ENCODE measurements around the gene ANLN. TPM values are rescaled to one million over a fixed set of nuclear protein-coding genes. Genes with fewer than 3 reads are reported as not detected.
A peak's percentile ranks its signal among the peaks of the same experiment; 100 is the strongest.

ANLN gene
- total and polyA plus RNA-seq, 4 donors: 0.17 to 27.0 (median 1.3) TPM

DNA sequence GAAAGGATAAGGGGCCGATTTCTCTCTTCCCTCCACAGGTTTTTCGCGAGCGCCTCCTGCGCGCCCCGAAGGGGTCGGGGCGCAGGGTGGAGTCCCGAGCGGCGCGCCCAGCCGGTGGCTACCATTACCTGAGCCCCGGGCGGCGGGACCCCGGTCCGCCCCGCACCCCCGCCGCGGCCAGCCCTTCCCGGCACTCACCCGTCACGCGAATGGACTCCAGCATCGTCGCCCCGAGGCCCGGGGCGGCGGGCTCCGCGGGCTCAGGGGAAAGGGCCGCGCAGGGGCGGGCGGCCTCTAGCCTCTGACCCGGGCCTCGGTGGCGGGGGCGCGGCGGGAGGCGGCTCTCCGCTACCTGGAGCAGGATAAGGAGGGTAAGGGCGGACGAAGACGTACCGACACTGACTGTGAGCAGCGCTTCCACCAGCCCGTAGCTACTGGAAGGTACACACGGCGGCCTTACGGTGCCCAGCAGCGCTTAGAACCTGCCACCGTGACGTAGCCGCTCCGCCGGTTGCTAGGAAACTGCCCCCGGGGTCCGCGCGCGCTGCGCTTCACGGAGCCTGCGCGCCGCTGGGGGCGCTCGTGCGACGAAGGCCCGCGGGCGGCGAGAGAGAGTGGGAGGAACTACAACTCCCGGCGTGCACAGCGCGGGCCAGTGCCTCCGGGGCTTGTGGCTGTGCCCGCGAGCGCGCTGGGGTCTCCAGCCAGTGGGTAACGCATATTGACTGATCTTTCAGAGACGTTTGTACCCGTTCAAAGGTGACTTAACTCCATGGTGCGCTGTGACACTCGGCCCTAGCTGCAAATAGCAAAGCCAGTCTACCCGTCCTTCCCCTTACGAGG lies 22.7 kb upstream of the ANLN start:
- no peaks in the 10 kb centered on the region for H3K27me3 ChIP-seq (ENCODE audit: control insufficient read depth in 4 of 4, insufficient read depth in 4 of 4, low read length in 3 of 4)
- peak; percentile 51 to 67 for TF ChIP-seq RAD21 (IDR thresholded peaks at IDR 0.05)
- TF ChIP-seq GABPA (IDR thresholded peaks at IDR 0.05 in 1 of 2, conservative IDR thresholded peaks at IDR 0.05 in 1 of 2): no peak
- peak; percentile 41 for TF ChIP-seq YY1 (IDR thresholded peaks at IDR 0.05)
- TF ChIP-seq SP1 (IDR thresholded peaks at IDR 0.05): peak; percentile 10
- TF ChIP-seq HNF4A (conservative IDR thresholded peaks at IDR 0.05): no peak
- TF ChIP-seq, protein P1, sequence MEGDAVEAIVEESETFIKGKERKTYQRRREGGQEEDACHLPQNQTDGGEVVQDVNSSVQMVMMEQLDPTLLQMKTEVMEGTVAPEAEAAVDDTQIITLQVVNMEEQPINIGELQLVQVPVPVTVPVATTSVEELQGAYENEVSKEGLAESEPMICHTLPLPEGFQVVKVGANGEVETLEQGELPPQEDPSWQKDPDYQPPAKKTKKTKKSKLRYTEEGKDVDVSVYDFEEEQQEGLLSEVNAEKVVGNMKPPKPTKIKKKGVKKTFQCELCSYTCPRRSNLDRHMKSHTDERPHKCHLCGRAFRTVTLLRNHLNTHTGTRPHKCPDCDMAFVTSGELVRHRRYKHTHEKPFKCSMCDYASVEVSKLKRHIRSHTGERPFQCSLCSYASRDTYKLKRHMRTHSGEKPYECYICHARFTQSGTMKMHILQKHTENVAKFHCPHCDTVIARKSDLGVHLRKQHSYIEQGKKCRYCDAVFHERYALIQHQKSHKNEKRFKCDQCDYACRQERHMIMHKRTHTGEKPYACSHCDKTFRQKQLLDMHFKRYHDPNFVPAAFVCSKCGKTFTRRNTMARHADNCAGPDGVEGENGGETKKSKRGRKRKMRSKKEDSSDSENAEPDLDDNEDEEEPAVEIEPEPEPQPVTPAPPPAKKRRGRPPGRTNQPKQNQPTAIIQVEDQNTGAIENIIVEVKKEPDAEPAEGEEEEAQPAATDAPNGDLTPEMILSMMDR (IDR thresholded peaks at IDR 0.05; ENCODE audit: low read depth, low read length, missing input control): peak; percentile 92
- H3K36me3 ChIP-seq (ENCODE audit: control insufficient read depth in 4 of 4, insufficient read depth in 3 of 4, low read depth in 1 of 4, low read length in 3 of 4): no peaks in the 10 kb centered on the region
- peaks cover 0 to 4% (median 0%) of the 10 kb centered on the region in 4 donors for H3K4me1 ChIP-seq (ENCODE audit: control insufficient read depth in 4 of 4, insufficient read depth in 4 of 4, low read length in 3 of 4)
- peak overlapping the region; percentile 45 to 81 (median 68) for H3K4me3 ChIP-seq (ENCODE audit: low read depth in 1 of 3, low read length in 3 of 3)
- peak; percentile 91 for DNase-seq (ENCODE audit: low spot score)
- H3K9ac ChIP-seq (ENCODE audit: low read depth in 1 of 2, low read length in 2 of 2): peak overlapping the region; percentile 32 to 69
- H3K9me3 ChIP-seq (ENCODE audit: control insufficient read depth in 4 of 4, low read length in 3 of 4): no peaks in the 10 kb centered on the region
- H3K27ac ChIP-seq (ENCODE audit: low read depth in 1 of 2, low read length in 2 of 2): peak overlapping the region; percentile 62 to 76
- WGBS: under 1% methylated on average over 96 of the region's 96 CpGs

DNA sequence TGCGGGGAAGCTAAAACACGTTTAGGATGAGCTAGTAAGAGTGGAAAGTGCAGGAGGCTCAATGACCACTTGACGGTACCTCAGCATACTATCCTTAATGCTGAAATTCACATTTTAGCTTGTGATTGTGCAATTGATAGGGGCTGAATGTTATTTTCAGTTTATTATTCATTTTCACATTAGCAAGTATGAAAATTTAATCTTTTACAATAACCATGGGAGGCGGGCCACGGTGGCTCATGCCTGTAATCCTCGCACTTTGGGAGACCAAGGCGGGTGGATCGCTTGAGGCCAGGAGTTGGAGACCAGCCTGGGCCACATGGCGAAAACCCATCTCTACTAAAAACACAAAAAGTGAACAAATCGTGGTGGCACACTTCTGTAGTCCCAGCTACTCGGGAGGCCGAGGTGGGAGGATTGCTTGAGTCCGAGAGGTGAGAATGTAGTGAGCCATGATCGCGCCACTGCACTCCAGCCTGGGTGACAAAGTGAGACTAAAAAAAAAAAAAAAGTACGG lies 22.0 kb upstream of the ANLN start:
- Histone ChIP-seq H3K9me3 (ENCODE audit: control insufficient read depth in 4 of 4, low read length in 3 of 4) (no peaks in the 10 kb centered on the region), H3K4me3 (ENCODE audit: low read depth in 1 of 3, low read length in 3 of 3) (peak overlapping the region; percentile 45 to 81 (median 68)), H3K36me3 (ENCODE audit: control insufficient read depth in 4 of 4, insufficient read depth in 3 of 4, low read depth in 1 of 4, low read length in 3 of 4) (no peaks in the 10 kb centered on the region), H3K27me3 (ENCODE audit: control insufficient read depth in 4 of 4, insufficient read depth in 4 of 4, low read length in 3 of 4) (no peaks in the 10 kb centered on the region), H3K9ac (ENCODE audit: low read depth in 1 of 2, low read length in 2 of 2) (no peak overlapping the region), H3K4me1 (ENCODE audit: control insufficient read depth in 4 of 4, insufficient read depth in 4 of 4, low read length in 3 of 4) (peaks cover 0 to 4% (median 0%) of the 10 kb centered on the region in 4 donors), H3K27ac (ENCODE audit: low read depth in 1 of 2, low read length in 2 of 2) (no peak overlapping the region)
- DNase-seq (ENCODE audit: low spot score): no peak
- 71% methylated on average over 16 of the region's 16 CpGs for whole genome bisulfite sequencing
- TF ChIP-seq, protein P2, sequence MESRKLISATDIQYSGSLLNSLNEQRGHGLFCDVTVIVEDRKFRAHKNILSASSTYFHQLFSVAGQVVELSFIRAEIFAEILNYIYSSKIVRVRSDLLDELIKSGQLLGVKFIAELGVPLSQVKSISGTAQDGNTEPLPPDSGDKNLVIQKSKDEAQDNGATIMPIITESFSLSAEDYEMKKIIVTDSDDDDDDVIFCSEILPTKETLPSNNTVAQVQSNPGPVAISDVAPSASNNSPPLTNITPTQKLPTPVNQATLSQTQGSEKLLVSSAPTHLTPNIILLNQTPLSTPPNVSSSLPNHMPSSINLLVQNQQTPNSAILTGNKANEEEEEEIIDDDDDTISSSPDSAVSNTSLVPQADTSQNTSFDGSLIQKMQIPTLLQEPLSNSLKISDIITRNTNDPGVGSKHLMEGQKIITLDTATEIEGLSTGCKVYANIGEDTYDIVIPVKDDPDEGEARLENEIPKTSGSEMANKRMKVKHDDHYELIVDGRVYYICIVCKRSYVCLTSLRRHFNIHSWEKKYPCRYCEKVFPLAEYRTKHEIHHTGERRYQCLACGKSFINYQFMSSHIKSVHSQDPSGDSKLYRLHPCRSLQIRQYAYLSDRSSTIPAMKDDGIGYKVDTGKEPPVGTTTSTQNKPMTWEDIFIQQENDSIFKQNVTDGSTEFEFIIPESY (IDR thresholded peaks at IDR 0.05): no peak
- TF ChIP-seq RXRA (IDR thresholded peaks at IDR 0.05) (no peak), FOXA2 (IDR thresholded peaks at IDR 0.05) (no peak), HNF4A (conservative IDR thresholded peaks at IDR 0.05) (no peak), HNF4G (IDR thresholded peaks at IDR 0.05) (no peak), YY1 (IDR thresholded peaks at IDR 0.05) (no peak), TAF1 (conservative IDR thresholded peaks at IDR 0.05) (no peak), GABPA (IDR thresholded peaks at IDR 0.05 in 1 of 2, conservative IDR thresholded peaks at IDR 0.05 in 1 of 2) (no peak), SP1 (IDR thresholded peaks at IDR 0.05) (no peak)
- TF ChIP-seq, protein P3, sequence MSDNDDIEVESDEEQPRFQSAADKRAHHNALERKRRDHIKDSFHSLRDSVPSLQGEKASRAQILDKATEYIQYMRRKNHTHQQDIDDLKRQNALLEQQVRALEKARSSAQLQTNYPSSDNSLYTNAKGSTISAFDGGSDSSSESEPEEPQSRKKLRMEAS (IDR thresholded peaks at IDR 0.05): no peak
- TF ChIP-seq, protein P1 (IDR thresholded peaks at IDR 0.05; ENCODE audit: low read depth, low read length, missing input control): no peak
- TF ChIP-seq, protein P4, sequence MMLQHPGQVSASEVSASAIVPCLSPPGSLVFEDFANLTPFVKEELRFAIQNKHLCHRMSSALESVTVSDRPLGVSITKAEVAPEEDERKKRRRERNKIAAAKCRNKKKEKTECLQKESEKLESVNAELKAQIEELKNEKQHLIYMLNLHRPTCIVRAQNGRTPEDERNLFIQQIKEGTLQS (IDR thresholded peaks at IDR 0.05): no peak

Data from liver (tissue), 9 donors.